GM23338 (cell line): ENCODE data around the gene CCAR1. TPM values are rescaled to one million over a fixed set of nuclear protein-coding genes. Genes with fewer than 3 reads are reported as not detected.

ENCODE experiments used
- ATAC-seq: fragments of 200-7000 bp; cut with Tn5 transposase; 3 replicates; pipeline ENCODE4 v1.9.1; 2020
- DNase-seq: peaks from one replicate; pipeline ENCODE4 v3.0.0-alpha.2; 2015; ENCODE audit warnings: low spot score
- H2AFZ ChIP-seq: fragments of 200-600 bp; sonication (generic); 2 replicates; pipeline ENCODE4 v1.8.0; 2016; ENCODE audit warnings: antibody characterized with exemption, mild to moderate bottlenecking, moderate library complexity
- H3F3A ChIP-seq: fragments of 200-600 bp; sonication (generic); replicated peaks from 2 replicates; pipeline ENCODE4 v1.8.0; 2017; ENCODE audit warnings: antibody characterized with exemption, mixed run types, low read depth
- H3K27ac ChIP-seq: fragments of 200-600 bp; sonication (generic); 2 replicates; pipeline ENCODE4 v1.6.1; 2016; ENCODE audit warnings: low read depth
- H3K27me3 ChIP-seq: fragments of 200-600 bp; sonication (generic); 2 replicates; pipeline ENCODE4 v1.8.0; 2016; ENCODE audit warnings: mild to moderate bottlenecking, mixed run types, moderate library complexity; ENCODE audit not compliant: insufficient read depth
- H3K36me3 ChIP-seq: fragments of 200-600 bp; sonication (generic); 2 replicates; pipeline ENCODE4 v1.8.0; 2016; ENCODE audit warnings: mild to moderate bottlenecking; ENCODE audit not compliant: insufficient read depth
- H3K4me1 ChIP-seq: fragments of 200-600 bp; sonication (generic); 2 replicates; pipeline ENCODE4 v1.8.0; 2016; ENCODE audit warnings: mild to moderate bottlenecking, moderate library complexity; ENCODE audit not compliant: insufficient read depth
- H3K4me2 ChIP-seq: fragments of 200-600 bp; sonication (generic); 2 replicates; pipeline ENCODE4 v1.7.1; 2017; ENCODE audit warnings: mixed run types
- H3K4me3 ChIP-seq: fragments of 200-600 bp; sonication (generic); 2 replicates; pipeline ENCODE4 v1.6.1; 2016; ENCODE audit warnings: mixed run types
- H3K79me2 ChIP-seq: fragments of 200-600 bp; sonication (generic); replicated peaks from 2 replicates; pipeline ENCODE4 v1.8.0; 2017; ENCODE audit warnings: mild to moderate bottlenecking; ENCODE audit not compliant: insufficient read depth
- H3K9me2 ChIP-seq: fragments of 200-600 bp; sonication (generic); 2 replicates; pipeline ENCODE4 v1.8.0; 2017; ENCODE audit not compliant: insufficient read depth
- H4K20me1 ChIP-seq: fragments of 200-600 bp; sonication (generic); replicated peaks from 2 replicates; pipeline ENCODE4 v1.8.0; 2017; ENCODE audit warnings: mild to moderate bottlenecking; ENCODE audit not compliant: insufficient read depth
- H3K27ac Mint-ChIP-seq: 2 replicates; pipeline ENCODE4 v1.8.0; 2020; ENCODE audit warnings: inconsistent platforms, mild to moderate bottlenecking, moderate library complexity, mixed read lengths
- H3K27me3 Mint-ChIP-seq: 3 replicates; pipeline ENCODE4 v1.8.0; 2022; ENCODE audit warnings: low read depth, mild to moderate bottlenecking, moderate library complexity, mixed read lengths, inconsistent platforms; ENCODE audit not compliant: insufficient read depth, poor library complexity
- H3K36me3 Mint-ChIP-seq: 3 replicates; pipeline ENCODE4 v1.8.0; 2021; ENCODE audit warnings: low read depth, mild to moderate bottlenecking, inconsistent platforms, moderate library complexity, mixed read lengths
- H3K4me1 Mint-ChIP-seq: 3 replicates; pipeline ENCODE4 v1.8.0; 2020; ENCODE audit warnings: mild to moderate bottlenecking, inconsistent platforms, mixed read lengths
- H3K4me3 Mint-ChIP-seq: 3 replicates; pipeline ENCODE4 v1.8.0; 2021; ENCODE audit warnings: moderate library complexity, mild to moderate bottlenecking, inconsistent platforms, mixed read lengths
- H3K9me3 Mint-ChIP-seq: 3 replicates; pipeline ENCODE4 v1.8.0; 2020; ENCODE audit warnings: moderate library complexity, mild to moderate bottlenecking, inconsistent platforms, mixed read lengths
- CREB1 ChIP-seq: fragments of 250-450 bp; sonication (Bioruptor Pico); IDR thresholded peaks from 2 replicates; pipeline ENCODE4 v1.5.0; 2020; ENCODE audit warnings: low read depth, mild to moderate bottlenecking, moderate library complexity
- EZH2 ChIP-seq: fragments of 200-600 bp; sonication (generic); IDR thresholded peaks from one replicate; pipeline ENCODE4 v1.8.0; 2017; ENCODE audit warnings: antibody characterized with exemption, mild to moderate bottlenecking, low read depth; ENCODE audit not compliant: unreplicated experiment
- EZH2phosphoT487 ChIP-seq: fragments of 200-600 bp; sonication (generic); IDR thresholded peaks from one replicate; pipeline ENCODE4 v1.8.1; 2018; ENCODE audit warnings: antibody characterized with exemption; ENCODE audit not compliant: unreplicated experiment
- JUNB ChIP-seq: IDR thresholded peaks from one replicate; pipeline ENCODE4 v1.6.1; 2016; ENCODE audit warnings: antibody characterized with exemption; ENCODE audit not compliant: unreplicated experiment
- NANOG ChIP-seq: IDR thresholded peaks from 2 replicates; pipeline ENCODE4 v1.6.1; 2016; ENCODE audit warnings: antibody characterized with exemption, borderline replicate concordance
- POLR2AphosphoS5 ChIP-seq: IDR thresholded peaks from 2 replicates; pipeline ENCODE4 v1.6.1; 2016; ENCODE audit warnings: antibody characterized with exemption, low read depth
- STAT1 ChIP-seq: IDR thresholded peaks from one replicate; pipeline ENCODE4 v1.6.1; 2016; ENCODE audit warnings: antibody characterized with exemption; ENCODE audit not compliant: unreplicated experiment
- ZNF114 ChIP-seq: fragments of 250-450 bp; sonication (Bioruptor Pico); IDR thresholded peaks from 2 replicates; pipeline ENCODE4 v1.5.0; 2020; ENCODE audit warnings: mild to moderate bottlenecking, moderate library complexity
- ZNF331 ChIP-seq: fragments of 250-450 bp; sonication (Bioruptor Pico); IDR thresholded peaks from 2 replicates; pipeline ENCODE4 v1.5.0; 2020; ENCODE audit warnings: low read depth, mild to moderate bottlenecking, moderate library complexity
- polyA plus RNA-seq: library from polyadenylated mRNA; unstranded; fragments of >200 nt; fragmentation: Nextera tagmentation; extraction: Ambion mirVana; gene quantifications from 2 replicates; pipeline ENCODE4 v1.2.1, GENCODE V29; 2016
- total RNA-seq: library from RNA; depleted of rRNA; stranded (reverse); fragments of >200 nt; shearing (Covaris generic); gene quantifications from 2 replicates; pipeline ENCODE4 v1.2.3, GENCODE V29; 2014
- TF ChIP-seq, protein P1 (sequence below): IDR thresholded peaks from 2 replicates; pipeline ENCODE4 v1.6.1; 2016; ENCODE audit warnings: antibody characterized with exemption
- TF ChIP-seq, protein P2 (sequence below), 2 experiments: fragments of 200-600 bp in 1 of 2; sonication (generic) in 1 of 2; conservative IDR thresholded peaks; 2 replicates each; pipeline versions ENCODE4 v1.5.1 to v1.6.1; 2016 to 2017; ENCODE audit warnings: antibody characterized with exemption in 2 of 2, low read depth in 2 of 2, mild to moderate bottlenecking in 2 of 2, moderate library complexity in 1 of 2
- TF ChIP-seq, protein P3 (sequence below): IDR thresholded peaks from one replicate; pipeline ENCODE4 v1.6.1; 2018; ENCODE audit warnings: antibody characterized with exemption; ENCODE audit not compliant: unreplicated experiment
- TF ChIP-seq, protein P4 (sequence below): fragments of 250-450 bp; sonication (Bioruptor Pico); IDR thresholded peaks from 2 replicates; pipeline ENCODE4 v1.5.0; 2020; ENCODE audit warnings: mild to moderate bottlenecking, moderate library complexity

Gene CCAR1
- total and polyA plus RNA-seq, 2 experiments from 2014 or later = 118 to 121 TPM

DNA sequence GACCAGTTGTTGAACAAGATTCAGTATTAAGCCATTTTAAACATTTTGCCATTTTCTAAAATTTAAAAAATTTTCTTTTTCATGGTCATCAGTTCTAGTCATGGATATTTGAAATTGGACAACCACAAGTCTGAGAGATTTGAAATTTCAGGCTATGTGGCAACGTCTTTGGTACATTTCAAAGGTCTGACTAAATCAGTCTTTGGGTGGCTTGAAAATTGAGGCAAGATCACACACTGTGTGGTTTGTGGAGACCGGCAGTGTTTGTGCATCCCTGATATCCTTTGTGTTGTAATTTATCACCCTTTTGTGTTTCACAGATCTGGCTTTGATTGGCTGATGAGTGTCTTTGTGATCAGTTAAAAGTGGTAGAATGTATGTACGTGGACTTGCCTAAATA lies 35.7 kb downstream of the CCAR1 start:
- H3K4me1 ChIP-seq = no peaks in the 10 kb centered on the region
- TF ChIP-seq, protein P1, sequence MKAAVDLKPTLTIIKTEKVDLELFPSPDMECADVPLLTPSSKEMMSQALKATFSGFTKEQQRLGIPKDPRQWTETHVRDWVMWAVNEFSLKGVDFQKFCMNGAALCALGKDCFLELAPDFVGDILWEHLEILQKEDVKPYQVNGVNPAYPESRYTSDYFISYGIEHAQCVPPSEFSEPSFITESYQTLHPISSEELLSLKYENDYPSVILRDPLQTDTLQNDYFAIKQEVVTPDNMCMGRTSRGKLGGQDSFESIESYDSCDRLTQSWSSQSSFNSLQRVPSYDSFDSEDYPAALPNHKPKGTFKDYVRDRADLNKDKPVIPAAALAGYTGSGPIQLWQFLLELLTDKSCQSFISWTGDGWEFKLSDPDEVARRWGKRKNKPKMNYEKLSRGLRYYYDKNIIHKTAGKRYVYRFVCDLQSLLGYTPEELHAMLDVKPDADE = no peak
- TF ChIP-seq STAT1 = no peak
- no peak for TF ChIP-seq CREB1 (CRISPR knock-in tag)
- no peak for TF ChIP-seq EZH2
- TF ChIP-seq, protein P2, sequence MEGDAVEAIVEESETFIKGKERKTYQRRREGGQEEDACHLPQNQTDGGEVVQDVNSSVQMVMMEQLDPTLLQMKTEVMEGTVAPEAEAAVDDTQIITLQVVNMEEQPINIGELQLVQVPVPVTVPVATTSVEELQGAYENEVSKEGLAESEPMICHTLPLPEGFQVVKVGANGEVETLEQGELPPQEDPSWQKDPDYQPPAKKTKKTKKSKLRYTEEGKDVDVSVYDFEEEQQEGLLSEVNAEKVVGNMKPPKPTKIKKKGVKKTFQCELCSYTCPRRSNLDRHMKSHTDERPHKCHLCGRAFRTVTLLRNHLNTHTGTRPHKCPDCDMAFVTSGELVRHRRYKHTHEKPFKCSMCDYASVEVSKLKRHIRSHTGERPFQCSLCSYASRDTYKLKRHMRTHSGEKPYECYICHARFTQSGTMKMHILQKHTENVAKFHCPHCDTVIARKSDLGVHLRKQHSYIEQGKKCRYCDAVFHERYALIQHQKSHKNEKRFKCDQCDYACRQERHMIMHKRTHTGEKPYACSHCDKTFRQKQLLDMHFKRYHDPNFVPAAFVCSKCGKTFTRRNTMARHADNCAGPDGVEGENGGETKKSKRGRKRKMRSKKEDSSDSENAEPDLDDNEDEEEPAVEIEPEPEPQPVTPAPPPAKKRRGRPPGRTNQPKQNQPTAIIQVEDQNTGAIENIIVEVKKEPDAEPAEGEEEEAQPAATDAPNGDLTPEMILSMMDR (conservative IDR thresholded peaks at IDR 0.05; ENCODE audit: low read depth in 2 of 2) = no peak
- TF ChIP-seq, protein P3, sequence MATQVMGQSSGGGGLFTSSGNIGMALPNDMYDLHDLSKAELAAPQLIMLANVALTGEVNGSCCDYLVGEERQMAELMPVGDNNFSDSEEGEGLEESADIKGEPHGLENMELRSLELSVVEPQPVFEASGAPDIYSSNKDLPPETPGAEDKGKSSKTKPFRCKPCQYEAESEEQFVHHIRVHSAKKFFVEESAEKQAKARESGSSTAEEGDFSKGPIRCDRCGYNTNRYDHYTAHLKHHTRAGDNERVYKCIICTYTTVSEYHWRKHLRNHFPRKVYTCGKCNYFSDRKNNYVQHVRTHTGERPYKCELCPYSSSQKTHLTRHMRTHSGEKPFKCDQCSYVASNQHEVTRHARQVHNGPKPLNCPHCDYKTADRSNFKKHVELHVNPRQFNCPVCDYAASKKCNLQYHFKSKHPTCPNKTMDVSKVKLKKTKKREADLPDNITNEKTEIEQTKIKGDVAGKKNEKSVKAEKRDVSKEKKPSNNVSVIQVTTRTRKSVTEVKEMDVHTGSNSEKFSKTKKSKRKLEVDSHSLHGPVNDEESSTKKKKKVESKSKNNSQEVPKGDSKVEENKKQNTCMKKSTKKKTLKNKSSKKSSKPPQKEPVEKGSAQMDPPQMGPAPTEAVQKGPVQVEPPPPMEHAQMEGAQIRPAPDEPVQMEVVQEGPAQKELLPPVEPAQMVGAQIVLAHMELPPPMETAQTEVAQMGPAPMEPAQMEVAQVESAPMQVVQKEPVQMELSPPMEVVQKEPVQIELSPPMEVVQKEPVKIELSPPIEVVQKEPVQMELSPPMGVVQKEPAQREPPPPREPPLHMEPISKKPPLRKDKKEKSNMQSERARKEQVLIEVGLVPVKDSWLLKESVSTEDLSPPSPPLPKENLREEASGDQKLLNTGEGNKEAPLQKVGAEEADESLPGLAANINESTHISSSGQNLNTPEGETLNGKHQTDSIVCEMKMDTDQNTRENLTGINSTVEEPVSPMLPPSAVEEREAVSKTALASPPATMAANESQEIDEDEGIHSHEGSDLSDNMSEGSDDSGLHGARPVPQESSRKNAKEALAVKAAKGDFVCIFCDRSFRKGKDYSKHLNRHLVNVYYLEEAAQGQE = no peak
- TF ChIP-seq, protein P4, sequence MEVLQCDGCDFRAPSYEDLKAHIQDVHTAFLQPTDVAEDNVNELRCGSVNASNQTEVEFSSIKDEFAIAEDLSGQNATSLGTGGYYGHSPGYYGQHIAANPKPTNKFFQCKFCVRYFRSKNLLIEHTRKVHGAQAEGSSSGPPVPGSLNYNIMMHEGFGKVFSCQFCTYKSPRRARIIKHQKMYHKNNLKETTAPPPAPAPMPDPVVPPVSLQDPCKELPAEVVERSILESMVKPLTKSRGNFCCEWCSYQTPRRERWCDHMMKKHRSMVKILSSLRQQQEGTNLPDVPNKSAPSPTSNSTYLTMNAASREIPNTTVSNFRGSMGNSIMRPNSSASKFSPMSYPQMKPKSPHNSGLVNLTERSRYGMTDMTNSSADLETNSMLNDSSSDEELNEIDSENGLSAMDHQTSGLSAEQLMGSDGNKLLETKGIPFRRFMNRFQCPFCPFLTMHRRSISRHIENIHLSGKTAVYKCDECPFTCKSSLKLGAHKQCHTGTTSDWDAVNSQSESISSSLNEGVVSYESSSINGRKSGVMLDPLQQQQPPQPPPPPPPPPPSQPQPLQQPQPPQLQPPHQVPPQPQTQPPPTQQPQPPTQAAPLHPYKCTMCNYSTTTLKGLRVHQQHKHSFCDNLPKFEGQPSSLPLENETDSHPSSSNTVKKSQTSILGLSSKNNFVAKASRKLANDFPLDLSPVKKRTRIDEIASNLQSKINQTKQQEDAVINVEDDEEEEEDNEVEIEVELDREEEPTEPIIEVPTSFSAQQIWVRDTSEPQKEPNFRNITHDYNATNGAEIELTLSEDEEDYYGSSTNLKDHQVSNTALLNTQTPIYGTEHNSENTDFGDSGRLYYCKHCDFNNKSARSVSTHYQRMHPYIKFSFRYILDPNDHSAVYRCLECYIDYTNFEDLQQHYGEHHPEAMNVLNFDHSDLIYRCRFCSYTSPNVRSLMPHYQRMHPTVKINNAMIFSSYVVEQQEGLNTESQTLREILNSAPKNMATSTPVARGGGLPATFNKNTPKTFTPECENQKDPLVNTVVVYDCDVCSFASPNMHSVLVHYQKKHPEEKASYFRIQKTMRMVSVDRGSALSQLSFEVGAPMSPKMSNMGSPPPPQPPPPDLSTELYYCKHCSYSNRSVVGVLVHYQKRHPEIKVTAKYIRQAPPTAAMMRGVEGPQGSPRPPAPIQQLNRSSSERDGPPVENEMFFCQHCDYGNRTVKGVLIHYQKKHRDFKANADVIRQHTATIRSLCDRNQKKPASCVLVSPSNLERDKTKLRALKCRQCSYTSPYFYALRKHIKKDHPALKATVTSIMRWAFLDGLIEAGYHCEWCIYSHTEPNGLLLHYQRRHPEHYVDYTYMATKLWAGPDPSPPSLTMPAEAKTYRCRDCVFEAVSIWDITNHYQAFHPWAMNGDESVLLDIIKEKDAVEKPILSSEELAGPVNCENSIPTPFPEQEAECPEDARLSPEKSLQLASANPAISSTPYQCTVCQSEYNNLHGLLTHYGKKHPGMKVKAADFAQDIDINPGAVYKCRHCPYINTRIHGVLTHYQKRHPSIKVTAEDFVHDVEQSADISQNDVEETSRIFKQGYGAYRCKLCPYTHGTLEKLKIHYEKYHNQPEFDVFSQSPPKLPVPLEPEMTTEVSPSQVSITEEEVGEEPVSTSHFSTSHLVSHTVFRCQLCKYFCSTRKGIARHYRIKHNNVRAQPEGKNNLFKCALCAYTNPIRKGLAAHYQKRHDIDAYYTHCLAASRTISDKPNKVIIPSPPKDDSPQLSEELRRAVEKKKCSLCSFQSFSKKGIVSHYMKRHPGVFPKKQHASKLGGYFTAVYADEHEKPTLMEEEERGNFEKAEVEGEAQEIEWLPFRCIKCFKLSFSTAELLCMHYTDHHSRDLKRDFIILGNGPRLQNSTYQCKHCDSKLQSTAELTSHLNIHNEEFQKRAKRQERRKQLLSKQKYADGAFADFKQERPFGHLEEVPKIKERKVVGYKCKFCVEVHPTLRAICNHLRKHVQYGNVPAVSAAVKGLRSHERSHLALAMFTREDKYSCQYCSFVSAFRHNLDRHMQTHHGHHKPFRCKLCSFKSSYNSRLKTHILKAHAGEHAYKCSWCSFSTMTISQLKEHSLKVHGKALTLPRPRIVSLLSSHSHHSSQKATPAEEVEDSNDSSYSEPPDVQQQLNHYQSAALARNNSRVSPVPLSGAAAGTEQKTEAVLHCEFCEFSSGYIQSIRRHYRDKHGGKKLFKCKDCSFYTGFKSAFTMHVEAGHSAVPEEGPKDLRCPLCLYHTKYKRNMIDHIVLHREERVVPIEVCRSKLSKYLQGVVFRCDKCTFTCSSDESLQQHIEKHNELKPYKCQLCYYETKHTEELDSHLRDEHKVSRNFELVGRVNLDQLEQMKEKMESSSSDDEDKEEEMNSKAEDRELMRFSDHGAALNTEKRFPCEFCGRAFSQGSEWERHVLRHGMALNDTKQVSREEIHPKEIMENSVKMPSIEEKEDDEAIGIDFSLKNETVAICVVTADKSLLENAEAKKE (CRISPR knock-in tag) = no peak
- no peak for TF ChIP-seq NANOG
- no peak for TF ChIP-seq ZNF331 (CRISPR knock-in tag)
- TF ChIP-seq POLR2AphosphoS5 = no peak
- no peak for TF ChIP-seq EZH2phosphoT487
- no peak for TF ChIP-seq ZNF114 (CRISPR knock-in tag)
- TF ChIP-seq JUNB = no peak
- H3K9me2 ChIP-seq = no peaks in the 10 kb centered on the region
- no peaks in the 10 kb centered on the region; the same call in none of the 2 replicates for H4K20me1 ChIP-seq
- Mint-ChIP-seq H3K27ac (no peak overlapping the region), H3K36me3 (peaks cover 94% of the 10 kb centered on the region), H3K27me3 (no peaks in the 10 kb centered on the region), H3K4me3 (no peak overlapping the region), H3K4me1 (no peaks in the 10 kb centered on the region), H3K9me3 (no peaks in the 10 kb centered on the region)
- no peaks in the 10 kb centered on the region for H3K27me3 ChIP-seq
- DNase-seq (no peak), ATAC-seq (no peak)
- 0 out of 2 replicates have a peak, but pooled peaks cover 6% of the 10 kb centered on the region for H3K79me2 ChIP-seq
- no peak overlapping the region for H3K27ac ChIP-seq
- H3K4me3 ChIP-seq = no peak overlapping the region
- no peak overlapping the region for H3K4me2 ChIP-seq
- peaks cover 95% of the 10 kb centered on the region for H3K36me3 ChIP-seq
- peaks cover 7% of the 10 kb centered on the region; the same call in 1 of the 2 replicates for H3F3A ChIP-seq
- H2AFZ ChIP-seq = no peak overlapping the region
